B cell (primary cell): ENCODE measurements around the gene GAL.

Experiments used
- CTCF ChIP-seq: fragments of 200-600 bp; IDR thresholded peaks from one replicate; pipeline ENCODE4 v1.8.0; 2022; ENCODE audit warnings: antibody characterized with exemption, mild to moderate bottlenecking
- EZH2 ChIP-seq: IDR thresholded peaks from 2 replicates; pipeline ENCODE4 v1.6.1; 2012; ENCODE audit warnings: borderline replicate concordance, low read depth, mild to moderate bottlenecking, moderate library complexity, low read length; ENCODE audit not compliant: insufficient read depth, poor library complexity, severe bottlenecking

GRCh38 chr11:68677432-68677831, 6.9 kb upstream of the GAL start:
- TF ChIP-seq CTCF, result no peak
- no peak for TF ChIP-seq EZH2
